NK-92 (cell line): ENCODE results near the gene TMEM250.
"Not testable (repeated sequence)": the region's sequence is repeated elsewhere in the genome, so short reads cannot be mapped to it uniquely, and the experiment has no call there.

Experiments used
- DNase-seq: peaks from one replicate; lab custom pipeline; 2025; ENCODE audit not compliant: unreplicated experiment; lab: John Stamatoyannopoulos, UW

Gene TMEM250

GRCh38 chr9:136114610-136115009 is 4.1 kb downstream of the TMEM250 start:
- DNase-seq, result no peak

- DNase-seq, result no peak
Observed at GRCh38 chr9:136112541-136112940, 6.1 kb downstream of the TMEM250 start.

- no peak for DNase-seq
Observed at GRCh38 chr9:136111910-136112309, 6.8 kb downstream of the TMEM250 start.

- no peak for DNase-seq
Observed at GRCh38 chr9:136111190-136111589, 7.5 kb downstream of the TMEM250 start.

- no peak for DNase-seq
Observed at GRCh38 chr9:136110082-136111061, 8.3 kb downstream of the TMEM250 start.

GRCh38 chr9:136109351-136110081 is 9.2 kb downstream of the TMEM250 start:
- DNase-seq, result peak; percentile 20

- DNase-seq, result no peak
Observed at GRCh38 chr9:136108648-136109266, 9.9 kb downstream of the TMEM250 start.

GRCh38 chr9:136107953-136108647 is 10.6 kb downstream of the TMEM250 start:
- DNase-seq, result no peak

- no peak for DNase-seq
Observed at GRCh38 chr9:136107155-136107952, 11.3 kb downstream of the TMEM250 start.

- DNase-seq, result no peak
Observed at GRCh38 chr9:136105398-136106135, 13.1 kb downstream of the TMEM250 start.

GRCh38 chr9:136104916-136105315 is 13.8 kb downstream of the TMEM250 start:
- no peak for DNase-seq

- DNase-seq, result no peak
Observed at GRCh38 chr9:136104488-136104800, 14.2 kb downstream of the TMEM250 start.

GRCh38 chr9:136103651-136104487 is 14.8 kb downstream of the TMEM250 start:
- DNase-seq, result no peak

- not testable (repeated sequence) for DNase-seq
Observed at GRCh38 chr9:136101615-136102074, 17.0 kb downstream of the TMEM250 start.

- DNase-seq, result no peak
Observed at GRCh38 chr9:136100700-136101614, 17.7 kb downstream of the TMEM250 start.

- no peak for DNase-seq
Observed at GRCh38 chr9:136099542-136099941, 19.1 kb downstream of the TMEM250 start.

GRCh38 chr9:136098844-136099243 is 19.8 kb downstream of the TMEM250 start:
- no peak for DNase-seq

- DNase-seq, result no peak
Observed at GRCh38 chr9:136098210-136098609, 20.5 kb downstream of the TMEM250 start.
